Measurements from ENCODE around the gene PRH2. TPM values are rescaled to one million over a fixed set of nuclear protein-coding genes. Genes with fewer than 3 reads are reported as not detected.
A peak's percentile ranks its signal among the peaks of the same experiment; 100 is the strongest.

Gene PRH2
- total RNA-seq, 1 experiment from 2014 or later, result 0.52 TPM

- H3K27me3 Mint-ChIP-seq (ENCODE audit: low read depth), result no peaks in the 10 kb centered on the region; the same call in 1 of the 2 replicates
- H3K4me1 Mint-ChIP-seq, result peaks cover 24% of the 10 kb centered on the region
- ChIA-PET CTCF (interaction anchor here (1.5 kb wide), 1 partner anchor 260 kb away, joined by 3 read pairs; no protein-coding TSS in a partner anchor), POLR2A (no interaction called here)
- peaks cover 22% of the 10 kb centered on the region for H3K36me3 Mint-ChIP-seq
- H3K27ac Mint-ChIP-seq, result no peak overlapping the region
- H3K9me3 Mint-ChIP-seq, result peaks cover 26% of the 10 kb centered on the region
- no peak overlapping the region for H3K4me3 Mint-ChIP-seq
- DNase-seq (ENCODE audit: low spot score), result no peak
- no peak for ATAC-seq
- TF ChIP-seq IRF2 (CRISPR knock-in tag; IDR thresholded peaks at IDR 0.05; ENCODE audit: borderline replicate concordance, low read depth) (no peak), ZNF281 (CRISPR knock-in tag; IDR thresholded peaks at IDR 0.05) (no peak), ATF1 (CRISPR knock-in tag; IDR thresholded peaks at IDR 0.05) (no peak), NR3C1 (CRISPR knock-in tag; conservative IDR thresholded peaks at IDR 0.05; ENCODE audit: low read depth) (no peak), OVOL2 (CRISPR knock-in tag; IDR thresholded peaks at IDR 0.05; ENCODE audit: borderline replicate concordance) (no peak), FOXJ3 (CRISPR knock-in tag; IDR thresholded peaks at IDR 0.05; ENCODE audit: borderline replicate concordance) (no peak), NFYB (CRISPR knock-in tag; conservative IDR thresholded peaks at IDR 0.05; ENCODE audit: low read depth) (no peak), RORB (CRISPR knock-in tag; IDR thresholded peaks at IDR 0.05) (no peak), ZNF317 (CRISPR knock-in tag; IDR thresholded peaks at IDR 0.05; ENCODE audit: borderline replicate concordance, low read depth) (no peak), SP1 (CRISPR knock-in tag; conservative IDR thresholded peaks at IDR 0.05) (no peak), SOX15 (CRISPR knock-in tag; IDR thresholded peaks at IDR 0.05) (no peak), SMAD4 (CRISPR knock-in tag; IDR thresholded peaks at IDR 0.05) (no peak), HMGA2 (CRISPR knock-in tag; IDR thresholded peaks at IDR 0.05) (no peak), FOXK1 (CRISPR knock-in tag; IDR thresholded peaks at IDR 0.05) (no peak), MAX (CRISPR knock-in tag; IDR thresholded peaks at IDR 0.05) (no peak), ZNF219 (CRISPR knock-in tag; IDR thresholded peaks at IDR 0.05; ENCODE audit: borderline replicate concordance) (no peak), ZNF671 (CRISPR knock-in tag; IDR thresholded peaks at IDR 0.05) (no peak)
- TF ChIP-seq, protein P1, sequence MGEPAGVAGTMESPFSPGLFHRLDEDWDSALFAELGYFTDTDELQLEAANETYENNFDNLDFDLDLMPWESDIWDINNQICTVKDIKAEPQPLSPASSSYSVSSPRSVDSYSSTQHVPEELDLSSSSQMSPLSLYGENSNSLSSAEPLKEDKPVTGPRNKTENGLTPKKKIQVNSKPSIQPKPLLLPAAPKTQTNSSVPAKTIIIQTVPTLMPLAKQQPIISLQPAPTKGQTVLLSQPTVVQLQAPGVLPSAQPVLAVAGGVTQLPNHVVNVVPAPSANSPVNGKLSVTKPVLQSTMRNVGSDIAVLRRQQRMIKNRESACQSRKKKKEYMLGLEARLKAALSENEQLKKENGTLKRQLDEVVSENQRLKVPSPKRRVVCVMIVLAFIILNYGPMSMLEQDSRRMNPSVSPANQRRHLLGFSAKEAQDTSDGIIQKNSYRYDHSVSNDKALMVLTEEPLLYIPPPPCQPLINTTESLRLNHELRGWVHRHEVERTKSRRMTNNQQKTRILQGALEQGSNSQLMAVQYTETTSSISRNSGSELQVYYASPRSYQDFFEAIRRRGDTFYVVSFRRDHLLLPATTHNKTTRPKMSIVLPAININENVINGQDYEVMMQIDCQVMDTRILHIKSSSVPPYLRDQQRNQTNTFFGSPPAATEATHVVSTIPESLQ (CRISPR knock-in tag; IDR thresholded peaks at IDR 0.05), result no peak
- TF ChIP-seq, protein P2, sequence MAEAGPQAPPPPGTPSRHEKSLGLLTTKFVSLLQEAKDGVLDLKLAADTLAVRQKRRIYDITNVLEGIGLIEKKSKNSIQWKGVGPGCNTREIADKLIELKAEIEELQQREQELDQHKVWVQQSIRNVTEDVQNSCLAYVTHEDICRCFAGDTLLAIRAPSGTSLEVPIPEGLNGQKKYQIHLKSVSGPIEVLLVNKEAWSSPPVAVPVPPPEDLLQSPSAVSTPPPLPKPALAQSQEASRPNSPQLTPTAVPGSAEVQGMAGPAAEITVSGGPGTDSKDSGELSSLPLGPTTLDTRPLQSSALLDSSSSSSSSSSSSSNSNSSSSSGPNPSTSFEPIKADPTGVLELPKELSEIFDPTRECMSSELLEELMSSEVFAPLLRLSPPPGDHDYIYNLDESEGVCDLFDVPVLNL (CRISPR knock-in tag; IDR thresholded peaks at IDR 0.05; ENCODE audit: borderline replicate concordance, low read depth), result no peak
- TF ChIP-seq, protein P3, sequence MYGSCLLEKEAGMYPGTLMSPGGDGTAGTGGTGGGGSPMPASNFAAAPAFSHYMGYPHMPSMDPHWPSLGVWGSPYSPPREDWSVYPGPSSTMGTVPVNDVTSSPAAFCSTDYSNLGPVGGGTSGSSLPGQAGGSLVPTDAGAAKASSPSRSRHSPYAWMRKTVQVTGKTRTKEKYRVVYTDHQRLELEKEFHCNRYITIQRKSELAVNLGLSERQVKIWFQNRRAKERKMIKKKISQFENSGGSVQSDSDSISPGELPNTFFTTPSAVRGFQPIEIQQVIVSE (CRISPR knock-in tag; IDR thresholded peaks at IDR 0.05; ENCODE audit: borderline replicate concordance), result no peak
Observed at GRCh38 chr12:10940389-10940788, 11.4 kb downstream of the PRH2 start.

- ChIA-PET POLR2A (no interaction called here), CTCF (interaction anchor here (1.5 kb wide), 1 partner anchor 259 kb away, joined by 3 read pairs; no protein-coding TSS in a partner anchor)
- Mint-ChIP-seq H3K4me3 (no peak overlapping the region), H3K27ac (no peak overlapping the region), H3K27me3 (ENCODE audit: low read depth) (no peaks in the 10 kb centered on the region; the same call in 1 of the 2 replicates), H3K4me1 (peaks cover 21% of the 10 kb centered on the region), H3K9me3 (peaks cover 36% of the 10 kb centered on the region), H3K36me3 (peaks cover 32% of the 10 kb centered on the region)
- DNase-seq (ENCODE audit: low spot score) (no peak), ATAC-seq (no peak)
- TF ChIP-seq HMGA2 (CRISPR knock-in tag; IDR thresholded peaks at IDR 0.05), result peak; percentile 97
- TF ChIP-seq SMAD3 (CRISPR knock-in tag; IDR thresholded peaks at IDR 0.05; ENCODE audit: borderline replicate concordance), result no peak
Observed at GRCh38 chr12:10941369-10941768, 12.3 kb downstream of the PRH2 start.

All from WTC11 (cell line).